HEK293 (cell line): ENCODE measurements around the gene OVCH1.

ENCODE experiments used
- ELK4 ChIP-seq: IDR thresholded peaks from 2 replicates; pipeline ENCODE4 v1.6.1; 2011; ENCODE audit warnings: mild to moderate bottlenecking, low read depth, low read length, borderline replicate concordance
- IKZF3 ChIP-seq: fragments of 450-650 bp; IDR thresholded peaks from 2 replicates; pipeline ENCODE4 v1.5.0; 2018; ENCODE audit warnings: missing biosample characterization, mild to moderate bottlenecking, missing genetic modification characterization, moderate library complexity
- PRDM6 ChIP-seq: fragments of 450-650 bp; formaldehyde crosslinking; IDR thresholded peaks from 2 replicates; pipeline ENCODE4 v1.5.1; 2017; ENCODE audit warnings: missing biosample characterization, missing genetic modification characterization
- SCRT1 ChIP-seq: fragments of 450-650 bp; formaldehyde crosslinking; IDR thresholded peaks from 2 replicates; pipeline ENCODE4 v1.5.1; 2016; ENCODE audit warnings: missing biosample characterization, missing genetic modification characterization, borderline replicate concordance
- ZBTB26 ChIP-seq: fragments of 450-650 bp; formaldehyde crosslinking; optimal IDR thresholded peaks from 2 replicates; pipeline ENCODE3; 2016; ENCODE audit warnings: missing biosample characterization, mild to moderate bottlenecking, missing genetic modification characterization
- ZNF24 ChIP-seq: fragments of 450-650 bp; formaldehyde crosslinking; IDR thresholded peaks from 2 replicates; pipeline ENCODE4 v1.5.1; 2016; ENCODE audit warnings: missing biosample characterization, missing genetic modification characterization
- ZNF292 ChIP-seq: fragments of 450-650 bp; formaldehyde crosslinking; IDR thresholded peaks from 2 replicates; pipeline ENCODE4 v1.5.1; 2016; ENCODE audit warnings: low read depth, missing biosample characterization, missing genetic modification characterization, borderline replicate concordance
- ZNF416 ChIP-seq: fragments of 450-650 bp; formaldehyde crosslinking; IDR thresholded peaks from 2 replicates; pipeline ENCODE4 v1.5.1; 2016; ENCODE audit warnings: missing biosample characterization, missing genetic modification characterization
- ZNF626 ChIP-seq: fragments of 450-650 bp; sonication (Bioruptor Pico); formaldehyde crosslinking; IDR thresholded peaks from 2 replicates; pipeline ENCODE4 v1.5.1; 2018; ENCODE audit warnings: missing biosample characterization, missing genetic modification characterization, inconsistent platforms
- ZNF639 ChIP-seq: fragments of 450-650 bp; formaldehyde crosslinking; IDR thresholded peaks from 2 replicates; pipeline ENCODE4 v1.5.1; 2016; ENCODE audit warnings: missing biosample characterization, missing genetic modification characterization
- ZNF670 ChIP-seq: fragments of 450-650 bp; formaldehyde crosslinking; IDR thresholded peaks from 2 replicates; pipeline ENCODE4 v1.5.1; 2016; ENCODE audit warnings: missing biosample characterization, missing genetic modification characterization, low read depth
- TF ChIP-seq, protein P1 (sequence below): fragments of 450-650 bp; formaldehyde crosslinking; IDR thresholded peaks from 2 replicates; pipeline ENCODE4 v1.5.1; 2016; ENCODE audit warnings: missing biosample characterization, missing genetic modification characterization
- TF ChIP-seq, protein P2 (sequence below): fragments of 450-650 bp; formaldehyde crosslinking; IDR thresholded peaks from 2 replicates; pipeline ENCODE4 v1.5.1; 2017; ENCODE audit warnings: missing biosample characterization, missing genetic modification characterization

DNA sequence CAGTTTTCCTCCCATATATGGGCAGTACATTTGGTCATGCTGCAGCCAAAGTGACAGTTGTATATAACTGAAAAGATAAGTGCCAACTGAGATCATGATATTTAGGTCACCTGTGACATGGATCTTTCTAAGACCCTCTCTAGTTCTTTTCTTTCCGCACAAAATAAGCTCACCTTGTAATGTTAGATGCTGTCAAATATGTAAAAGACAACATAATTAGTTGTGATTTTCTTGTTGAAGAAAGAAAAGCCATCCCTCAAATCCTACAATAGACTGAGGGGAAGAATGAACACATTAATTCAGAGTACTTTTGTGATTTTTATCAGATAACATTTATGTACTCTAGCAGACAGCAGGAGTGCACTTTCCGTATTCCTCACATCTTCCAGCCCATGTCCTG lies 37.4 kb downstream of the OVCH1 start:
- TF ChIP-seq, protein P1, sequence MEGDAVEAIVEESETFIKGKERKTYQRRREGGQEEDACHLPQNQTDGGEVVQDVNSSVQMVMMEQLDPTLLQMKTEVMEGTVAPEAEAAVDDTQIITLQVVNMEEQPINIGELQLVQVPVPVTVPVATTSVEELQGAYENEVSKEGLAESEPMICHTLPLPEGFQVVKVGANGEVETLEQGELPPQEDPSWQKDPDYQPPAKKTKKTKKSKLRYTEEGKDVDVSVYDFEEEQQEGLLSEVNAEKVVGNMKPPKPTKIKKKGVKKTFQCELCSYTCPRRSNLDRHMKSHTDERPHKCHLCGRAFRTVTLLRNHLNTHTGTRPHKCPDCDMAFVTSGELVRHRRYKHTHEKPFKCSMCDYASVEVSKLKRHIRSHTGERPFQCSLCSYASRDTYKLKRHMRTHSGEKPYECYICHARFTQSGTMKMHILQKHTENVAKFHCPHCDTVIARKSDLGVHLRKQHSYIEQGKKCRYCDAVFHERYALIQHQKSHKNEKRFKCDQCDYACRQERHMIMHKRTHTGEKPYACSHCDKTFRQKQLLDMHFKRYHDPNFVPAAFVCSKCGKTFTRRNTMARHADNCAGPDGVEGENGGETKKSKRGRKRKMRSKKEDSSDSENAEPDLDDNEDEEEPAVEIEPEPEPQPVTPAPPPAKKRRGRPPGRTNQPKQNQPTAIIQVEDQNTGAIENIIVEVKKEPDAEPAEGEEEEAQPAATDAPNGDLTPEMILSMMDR = no peak
- TF ChIP-seq ELK4 (no peak), PRDM6 (tag by site-specific recombination) (no peak), ZNF292 (tag by site-specific recombination) (no peak), ZBTB26 (tag by site-specific recombination) (no peak), ZNF416 (tag by site-specific recombination) (no peak), ZNF626 (no peak), ZNF670 (tag by site-specific recombination) (no peak), IKZF3 (tag by site-specific recombination) (no peak), SCRT1 (tag by site-specific recombination) (no peak), ZNF24 (tag by site-specific recombination) (no peak), ZNF639 (tag by site-specific recombination) (no peak)
- TF ChIP-seq, protein P2, sequence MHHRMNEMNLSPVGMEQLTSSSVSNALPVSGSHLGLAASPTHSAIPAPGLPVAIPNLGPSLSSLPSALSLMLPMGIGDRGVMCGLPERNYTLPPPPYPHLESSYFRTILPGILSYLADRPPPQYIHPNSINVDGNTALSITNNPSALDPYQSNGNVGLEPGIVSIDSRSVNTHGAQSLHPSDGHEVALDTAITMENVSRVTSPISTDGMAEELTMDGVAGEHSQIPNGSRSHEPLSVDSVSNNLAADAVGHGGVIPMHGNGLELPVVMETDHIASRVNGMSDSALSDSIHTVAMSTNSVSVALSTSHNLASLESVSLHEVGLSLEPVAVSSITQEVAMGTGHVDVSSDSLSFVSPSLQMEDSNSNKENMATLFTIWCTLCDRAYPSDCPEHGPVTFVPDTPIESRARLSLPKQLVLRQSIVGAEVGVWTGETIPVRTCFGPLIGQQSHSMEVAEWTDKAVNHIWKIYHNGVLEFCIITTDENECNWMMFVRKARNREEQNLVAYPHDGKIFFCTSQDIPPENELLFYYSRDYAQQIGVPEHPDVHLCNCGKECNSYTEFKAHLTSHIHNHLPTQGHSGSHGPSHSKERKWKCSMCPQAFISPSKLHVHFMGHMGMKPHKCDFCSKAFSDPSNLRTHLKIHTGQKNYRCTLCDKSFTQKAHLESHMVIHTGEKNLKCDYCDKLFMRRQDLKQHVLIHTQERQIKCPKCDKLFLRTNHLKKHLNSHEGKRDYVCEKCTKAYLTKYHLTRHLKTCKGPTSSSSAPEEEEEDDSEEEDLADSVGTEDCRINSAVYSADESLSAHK (tag by site-specific recombination) = no peak
